Lung microvascular endothelial cell (primary cell): ENCODE measurements around the gene MED27. TPM values are rescaled to one million over a fixed set of nuclear protein-coding genes. Genes with fewer than 3 reads are reported as not detected.

Experiments
- DNase-seq, 2 donors: peaks; one replicate each; pipeline versions ENCODE4 v3.0.0 to v3.0.0-alpha.2; 2010; ENCODE audit warnings: low read depth in 2 of 2
- total RNA-seq: library from RNA; depleted of rRNA; stranded (reverse); fragments of >200 nt; gene quantifications from 2 replicates; pipeline ENCODE4 v1.2.1, GENCODE V29; 2014

Gene MED27
- total RNA-seq, 1 donor from 2014 or later, result 10.7 TPM

- no peak for DNase-seq
Observed at GRCh38 chr9:132044176-132044875, 35.3 kb downstream of the MED27 start.

- no peak for DNase-seq
Observed at GRCh38 chr9:132043708-132044107, 36.0 kb downstream of the MED27 start.

- peak in 1 of 2 donors; percentile 91 for DNase-seq
Observed at GRCh38 chr9:132042324-132042723, 37.3 kb downstream of the MED27 start.

- DNase-seq, result no peak
Observed at GRCh38 chr9:132041798-132042197, 37.9 kb downstream of the MED27 start.

GRCh38 chr9:132040808-132041207, 38.9 kb downstream of the MED27 start:
- no peak for DNase-seq

GRCh38 chr9:132040246-132040645, 39.4 kb downstream of the MED27 start:
- no peak for DNase-seq

GRCh38 chr9:132039284-132039683, 40.4 kb downstream of the MED27 start:
- no peak for DNase-seq

- no peak for DNase-seq
Observed at GRCh38 chr9:132037458-132037857, 42.2 kb downstream of the MED27 start.

- no peak for DNase-seq
Observed at GRCh38 chr9:132036521-132036920, 43.1 kb downstream of the MED27 start.

- no peak for DNase-seq
Observed at GRCh38 chr9:132035679-132036078, 44.0 kb downstream of the MED27 start.

GRCh38 chr9:132032238-132032950, 47.3 kb downstream of the MED27 start:
- DNase-seq, result no peak

GRCh38 chr9:132031467-132032237, 48.0 kb downstream of the MED27 start:
- DNase-seq, result no peak

GRCh38 chr9:132030626-132031325, 48.9 kb downstream of the MED27 start:
- no peak for DNase-seq

- DNase-seq, result peak; percentile 14 to 15
Observed at GRCh38 chr9:132027752-132028663, 51.7 kb downstream of the MED27 start.

GRCh38 chr9:132026932-132027585, 52.6 kb downstream of the MED27 start:
- DNase-seq, result no peak

- no peak for DNase-seq
Observed at GRCh38 chr9:132025766-132026165, 53.9 kb downstream of the MED27 start.

- DNase-seq, result no peak
Observed at GRCh38 chr9:132024589-132024988, 55.1 kb downstream of the MED27 start.

- DNase-seq, result no peak
Observed at GRCh38 chr9:132023419-132024180, 56.1 kb downstream of the MED27 start.

GRCh38 chr9:132020820-132021510, 58.7 kb downstream of the MED27 start:
- DNase-seq, result peak in 1 of 2 donors; percentile 36
